ENCODE measurements around the gene GNA14.

The GNA14 gene

GRCh38 chr9:77457916-77458592 is 190.1 kb downstream of the GNA14 start:
- no peaks in the 10 kb centered on the region for H3K27me3 ChIP-seq (ENCODE audit: control insufficient read depth in 5 of 5, insufficient read depth in 4 of 5, low read length in 5 of 5)
- peak overlapping the region in 1 of 5 donors; percentile 22 for H3K9ac ChIP-seq (ENCODE audit: low read length in 5 of 5)
- peak overlapping the region in 2 of 5 donors; percentile 1 to 23 for H3K4me3 ChIP-seq (ENCODE audit: low read depth in 1 of 5, low read length in 5 of 5)
- H3K4me1 ChIP-seq (ENCODE audit: control insufficient read depth in 5 of 5, insufficient read depth in 5 of 5, low read length in 5 of 5): peaks cover 2 to 17% (median 9%) of the 10 kb centered on the region in 5 donors
- no peak overlapping the region for H3K27ac ChIP-seq (ENCODE audit: low read depth, low read length)
- H3K36me3 ChIP-seq (ENCODE audit: control insufficient read depth in 5 of 5, insufficient read depth in 5 of 5, low read length in 5 of 5): no peaks in the 10 kb centered on the region
- no peaks in the 10 kb centered on the region for H3K9me3 ChIP-seq (ENCODE audit: control insufficient read depth in 5 of 5, low read length in 5 of 5)

DNA sequence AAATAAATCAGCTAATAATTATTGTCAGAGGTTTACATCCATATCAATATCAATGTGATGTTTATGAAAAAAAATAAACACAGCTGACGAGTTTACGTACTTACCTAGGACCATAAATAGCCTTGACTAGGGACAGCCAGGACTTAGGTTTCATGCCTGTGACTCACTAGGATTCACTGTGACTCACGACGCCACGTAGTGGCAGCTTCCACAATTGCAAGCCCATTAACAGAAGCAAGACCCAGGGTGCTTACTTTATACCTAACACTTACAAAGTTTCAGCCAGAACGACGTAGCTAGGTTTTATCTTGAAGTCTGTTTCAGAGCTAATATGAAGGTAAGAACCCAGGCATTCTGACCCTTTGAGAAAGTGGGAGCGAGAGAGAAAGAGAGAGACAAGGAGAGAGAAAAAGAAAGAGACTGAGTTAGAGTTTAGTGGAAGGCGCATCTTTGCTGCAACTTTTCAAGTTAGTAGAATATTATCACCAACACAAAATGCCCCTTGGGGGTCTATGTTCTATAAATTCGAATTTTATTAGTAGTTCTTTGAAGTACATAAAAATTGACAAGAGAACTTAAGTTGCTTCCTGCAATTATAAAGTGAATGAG is 191.2 kb downstream of the GNA14 start:
- Histone ChIP-seq H3K36me3 (ENCODE audit: control insufficient read depth in 5 of 5, insufficient read depth in 5 of 5, low read length in 5 of 5) (no peaks in the 10 kb centered on the region), H3K4me3 (ENCODE audit: low read depth in 1 of 5, low read length in 5 of 5) (no peak overlapping the region), H3K27me3 (ENCODE audit: control insufficient read depth in 5 of 5, insufficient read depth in 4 of 5, low read length in 5 of 5) (no peaks in the 10 kb centered on the region), H3K4me1 (ENCODE audit: control insufficient read depth in 5 of 5, insufficient read depth in 5 of 5, low read length in 5 of 5) (peaks cover 0 to 10% (median 8%) of the 10 kb centered on the region in 5 donors), H3K9ac (ENCODE audit: low read length in 5 of 5) (no peak overlapping the region), H3K27ac (ENCODE audit: low read depth, low read length) (no peak overlapping the region), H3K9me3 (ENCODE audit: control insufficient read depth in 5 of 5, low read length in 5 of 5) (no peaks in the 10 kb centered on the region)

DNA sequence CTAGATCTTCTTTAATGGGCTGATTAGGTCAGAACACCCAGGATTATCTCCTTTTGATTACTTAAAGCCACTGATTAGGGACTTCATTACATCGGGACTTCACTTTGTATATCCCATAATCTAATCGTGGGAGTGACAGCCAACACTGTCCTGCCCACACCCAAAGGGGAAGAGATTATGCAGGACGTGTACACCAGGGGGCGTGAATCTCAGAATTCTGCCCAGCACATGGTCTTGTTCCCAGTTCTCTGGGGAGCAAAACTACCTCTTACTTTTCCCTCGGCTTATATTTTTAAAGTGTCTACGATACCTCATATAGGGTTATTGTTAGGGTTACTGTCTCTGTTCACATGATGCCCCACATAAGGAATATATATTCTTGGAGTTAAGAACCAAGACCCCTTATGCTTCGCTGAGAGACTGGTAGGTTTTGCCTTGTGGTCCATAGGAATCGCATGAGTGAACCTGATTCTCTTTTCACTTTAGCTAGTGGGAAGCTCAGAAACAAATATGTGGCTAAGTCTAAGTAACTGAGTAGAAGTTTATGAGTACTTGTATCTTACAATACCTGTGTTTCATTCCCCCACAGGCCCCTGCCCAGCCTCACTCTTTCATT is 192.7 kb downstream of the GNA14 start:
- Histone ChIP-seq H3K27ac (ENCODE audit: low read depth, low read length) (no peak overlapping the region), H3K27me3 (ENCODE audit: control insufficient read depth in 5 of 5, insufficient read depth in 4 of 5, low read length in 5 of 5) (no peaks in the 10 kb centered on the region)

GRCh38 chr9:77454663-77455062 is 193.5 kb downstream of the GNA14 start:
- Histone ChIP-seq H3K27me3 (ENCODE audit: control insufficient read depth in 5 of 5, insufficient read depth in 4 of 5, low read length in 5 of 5) (no peaks in the 10 kb centered on the region), H3K4me1 (ENCODE audit: control insufficient read depth in 5 of 5, insufficient read depth in 5 of 5, low read length in 5 of 5) (peaks cover 0 to 10% (median 6%) of the 10 kb centered on the region in 5 donors), H3K9ac (ENCODE audit: low read length in 5 of 5) (no peak overlapping the region), H3K36me3 (ENCODE audit: control insufficient read depth in 5 of 5, insufficient read depth in 5 of 5, low read length in 5 of 5) (no peaks in the 10 kb centered on the region), H3K4me3 (ENCODE audit: low read depth in 1 of 5, low read length in 5 of 5) (no peak overlapping the region), H3K27ac (ENCODE audit: low read depth, low read length) (no peak overlapping the region), H3K9me3 (ENCODE audit: control insufficient read depth in 5 of 5, low read length in 5 of 5) (no peaks in the 10 kb centered on the region)

More for the DNA sequence above, 192.7 kb downstream of the GNA14 start:
- peaks cover 0 to 10% (median 6%) of the 10 kb centered on the region in 5 donors for H3K4me1 ChIP-seq (ENCODE audit: control insufficient read depth in 5 of 5, insufficient read depth in 5 of 5, low read length in 5 of 5)
- H3K36me3 ChIP-seq (ENCODE audit: control insufficient read depth in 5 of 5, insufficient read depth in 5 of 5, low read length in 5 of 5): no peaks in the 10 kb centered on the region
- H3K4me3 ChIP-seq (ENCODE audit: low read depth in 1 of 5, low read length in 5 of 5): no peak overlapping the region
- H3K9me3 ChIP-seq (ENCODE audit: control insufficient read depth in 5 of 5, low read length in 5 of 5): no peaks in the 10 kb centered on the region
- H3K9ac ChIP-seq (ENCODE audit: low read length in 5 of 5): no peak overlapping the region

DNA sequence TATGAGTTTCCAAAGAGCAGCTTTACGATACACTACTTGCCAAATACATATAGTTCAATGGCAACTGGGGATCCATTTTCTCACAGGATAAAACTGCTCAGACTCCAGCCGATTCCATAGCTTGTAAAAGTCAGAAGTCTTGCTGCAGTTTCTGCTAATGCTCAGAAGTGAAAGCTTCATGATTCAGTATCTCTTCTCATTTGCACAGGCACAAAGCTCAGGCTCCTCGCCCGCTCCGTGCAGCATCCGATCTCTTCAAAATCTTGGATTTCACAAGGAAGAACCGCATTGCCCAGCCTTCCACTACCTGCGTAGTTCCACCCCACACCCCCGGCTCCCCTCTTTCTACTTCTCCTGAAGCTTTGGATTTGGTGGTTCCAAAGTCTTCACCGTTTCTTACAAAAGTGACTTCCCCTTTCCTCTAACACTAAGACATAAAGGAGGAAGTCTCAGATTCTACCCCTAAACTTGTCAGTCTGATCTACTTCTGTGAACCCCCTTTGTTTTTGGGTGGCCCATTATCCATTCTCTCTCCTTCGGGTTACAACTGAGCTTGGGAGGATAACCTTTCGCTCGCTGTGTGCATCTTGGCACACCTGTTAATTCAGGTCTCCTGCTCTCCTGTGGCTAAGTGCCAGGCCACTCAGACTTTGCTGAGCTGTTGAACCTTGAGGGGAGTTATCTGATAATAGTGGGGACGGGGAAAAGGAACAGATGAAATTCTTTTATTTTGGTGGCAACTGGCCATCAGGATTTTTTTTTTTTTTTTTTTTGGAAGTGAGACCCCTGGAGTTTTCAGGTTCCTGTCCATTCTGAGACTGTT is 194.1 kb downstream of the GNA14 start:
- no peak overlapping the region for H3K9ac ChIP-seq (ENCODE audit: low read length in 5 of 5)
- H3K36me3 ChIP-seq (ENCODE audit: control insufficient read depth in 5 of 5, insufficient read depth in 5 of 5, low read length in 5 of 5): no peaks in the 10 kb centered on the region
- H3K9me3 ChIP-seq (ENCODE audit: control insufficient read depth in 5 of 5, low read length in 5 of 5): no peaks in the 10 kb centered on the region
- H3K27me3 ChIP-seq (ENCODE audit: control insufficient read depth in 5 of 5, insufficient read depth in 4 of 5, low read length in 5 of 5): no peaks in the 10 kb centered on the region
- H3K4me3 ChIP-seq (ENCODE audit: low read depth in 1 of 5, low read length in 5 of 5): peak overlapping the region in 3 of 5 donors; percentile 7 to 43 (median 14)
- peaks cover 0 to 10% (median 6%) of the 10 kb centered on the region in 5 donors for H3K4me1 ChIP-seq (ENCODE audit: control insufficient read depth in 5 of 5, insufficient read depth in 5 of 5, low read length in 5 of 5)
- no peak overlapping the region for H3K27ac ChIP-seq (ENCODE audit: low read depth, low read length)

GRCh38 chr9:77451507-77451906 is 196.6 kb downstream of the GNA14 start:
- Histone ChIP-seq H3K4me1 (ENCODE audit: control insufficient read depth in 5 of 5, insufficient read depth in 5 of 5, low read length in 5 of 5) (no peaks in the 10 kb centered on the region), H3K9me3 (ENCODE audit: control insufficient read depth in 5 of 5, low read length in 5 of 5) (peaks cover 0 to 4% (median 0%) of the 10 kb centered on the region in 5 donors), H3K27me3 (ENCODE audit: control insufficient read depth in 5 of 5, insufficient read depth in 4 of 5, low read length in 5 of 5) (no peaks in the 10 kb centered on the region), H3K4me3 (ENCODE audit: low read depth in 1 of 5, low read length in 5 of 5) (no peak overlapping the region), H3K36me3 (ENCODE audit: control insufficient read depth in 5 of 5, insufficient read depth in 5 of 5, low read length in 5 of 5) (no peaks in the 10 kb centered on the region), H3K9ac (ENCODE audit: low read length in 5 of 5) (no peak overlapping the region), H3K27ac (ENCODE audit: low read depth, low read length) (no peak overlapping the region)

DNA sequence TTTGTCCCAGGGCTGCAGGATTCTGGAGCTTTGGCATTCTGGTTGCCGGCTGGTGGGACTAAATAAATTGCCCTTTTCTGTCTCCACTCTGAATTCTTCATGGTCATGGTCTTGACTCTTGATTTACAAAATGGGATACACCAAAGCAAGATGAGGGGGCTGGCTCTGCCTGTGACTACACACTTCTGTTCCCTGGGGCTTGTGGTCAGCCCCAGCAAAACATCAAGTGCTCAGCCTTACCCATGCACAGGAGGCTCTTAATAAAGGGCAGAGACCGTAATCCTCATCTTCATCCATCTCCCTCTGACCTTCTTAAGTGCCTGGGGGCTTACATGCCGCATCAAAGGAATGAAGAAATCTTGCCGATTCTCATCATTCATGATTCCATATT is 198.0 kb downstream of the GNA14 start:
- Histone ChIP-seq H3K9me3 (ENCODE audit: control insufficient read depth in 5 of 5, low read length in 5 of 5) (peaks cover 0 to 4% (median 0%) of the 10 kb centered on the region in 5 donors), H3K4me3 (ENCODE audit: low read depth in 1 of 5, low read length in 5 of 5) (no peak overlapping the region), H3K27me3 (ENCODE audit: control insufficient read depth in 5 of 5, insufficient read depth in 4 of 5, low read length in 5 of 5) (no peaks in the 10 kb centered on the region), H3K27ac (ENCODE audit: low read depth, low read length) (no peak overlapping the region), H3K9ac (ENCODE audit: low read length in 5 of 5) (no peak overlapping the region), H3K36me3 (ENCODE audit: control insufficient read depth in 5 of 5, insufficient read depth in 5 of 5, low read length in 5 of 5) (no peaks in the 10 kb centered on the region), H3K4me1 (ENCODE audit: control insufficient read depth in 5 of 5, insufficient read depth in 5 of 5, low read length in 5 of 5) (no peaks in the 10 kb centered on the region)

GRCh38 chr9:77449240-77450084 is 198.7 kb downstream of the GNA14 start:
- no peaks in the 10 kb centered on the region for H3K27me3 ChIP-seq (ENCODE audit: control insufficient read depth in 5 of 5, insufficient read depth in 4 of 5, low read length in 5 of 5)
- no peak overlapping the region for H3K9ac ChIP-seq (ENCODE audit: low read length in 5 of 5)
- no peaks in the 10 kb centered on the region for H3K36me3 ChIP-seq (ENCODE audit: control insufficient read depth in 5 of 5, insufficient read depth in 5 of 5, low read length in 5 of 5)
- H3K27ac ChIP-seq (ENCODE audit: low read depth, low read length): no peak overlapping the region
- H3K4me1 ChIP-seq (ENCODE audit: control insufficient read depth in 5 of 5, insufficient read depth in 5 of 5, low read length in 5 of 5): no peaks in the 10 kb centered on the region
- H3K9me3 ChIP-seq (ENCODE audit: control insufficient read depth in 5 of 5, low read length in 5 of 5): peaks cover 0 to 4% (median 0%) of the 10 kb centered on the region in 5 donors
- no peak overlapping the region for H3K4me3 ChIP-seq (ENCODE audit: low read depth in 1 of 5, low read length in 5 of 5)

DNA sequence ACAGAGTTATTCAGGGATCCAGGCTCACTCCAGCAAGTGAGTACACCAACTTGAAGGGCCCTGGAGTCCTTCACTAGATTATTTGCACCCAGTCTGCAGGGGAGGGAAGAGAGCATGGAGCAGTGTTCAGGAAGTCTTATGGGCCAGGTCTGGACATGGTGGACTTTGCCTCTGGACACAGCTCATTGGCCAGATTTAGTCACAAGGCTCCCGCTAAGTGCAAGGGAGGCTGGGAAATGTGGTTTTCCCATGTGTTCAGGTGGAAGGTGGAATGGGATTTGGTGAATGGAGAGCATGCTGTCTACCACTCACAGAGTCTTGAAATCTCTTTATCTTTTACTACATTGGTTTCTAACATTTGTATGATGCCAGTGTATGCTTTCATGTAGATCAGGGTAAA is 200.5 kb downstream of the GNA14 start:
- Histone ChIP-seq H3K27ac (ENCODE audit: low read depth, low read length) (no peak overlapping the region), H3K27me3 (ENCODE audit: control insufficient read depth in 5 of 5, insufficient read depth in 4 of 5, low read length in 5 of 5) (no peaks in the 10 kb centered on the region), H3K9ac (ENCODE audit: low read length in 5 of 5) (no peak overlapping the region), H3K36me3 (ENCODE audit: control insufficient read depth in 5 of 5, insufficient read depth in 5 of 5, low read length in 5 of 5) (no peaks in the 10 kb centered on the region), H3K4me1 (ENCODE audit: control insufficient read depth in 5 of 5, insufficient read depth in 5 of 5, low read length in 5 of 5) (no peaks in the 10 kb centered on the region), H3K9me3 (ENCODE audit: control insufficient read depth in 5 of 5, low read length in 5 of 5) (peaks cover 0 to 4% (median 0%) of the 10 kb centered on the region in 5 donors), H3K4me3 (ENCODE audit: low read depth in 1 of 5, low read length in 5 of 5) (no peak overlapping the region)

All from subcutaneous abdominal adipose tissue (tissue), 5 donors.